HG03460 (cell line): ENCODE data around the gene PHF1.
A peak's percentile ranks its signal among the peaks of the same experiment; 100 is the strongest.

ENCODE experiments used
- ATAC-seq: cut with Tn5 transposase; IDR thresholded peaks from one replicate; pipeline ENCODE4 v1.9.1; 2021; ENCODE audit not compliant: unreplicated experiment

Gene PHF1

DNA sequence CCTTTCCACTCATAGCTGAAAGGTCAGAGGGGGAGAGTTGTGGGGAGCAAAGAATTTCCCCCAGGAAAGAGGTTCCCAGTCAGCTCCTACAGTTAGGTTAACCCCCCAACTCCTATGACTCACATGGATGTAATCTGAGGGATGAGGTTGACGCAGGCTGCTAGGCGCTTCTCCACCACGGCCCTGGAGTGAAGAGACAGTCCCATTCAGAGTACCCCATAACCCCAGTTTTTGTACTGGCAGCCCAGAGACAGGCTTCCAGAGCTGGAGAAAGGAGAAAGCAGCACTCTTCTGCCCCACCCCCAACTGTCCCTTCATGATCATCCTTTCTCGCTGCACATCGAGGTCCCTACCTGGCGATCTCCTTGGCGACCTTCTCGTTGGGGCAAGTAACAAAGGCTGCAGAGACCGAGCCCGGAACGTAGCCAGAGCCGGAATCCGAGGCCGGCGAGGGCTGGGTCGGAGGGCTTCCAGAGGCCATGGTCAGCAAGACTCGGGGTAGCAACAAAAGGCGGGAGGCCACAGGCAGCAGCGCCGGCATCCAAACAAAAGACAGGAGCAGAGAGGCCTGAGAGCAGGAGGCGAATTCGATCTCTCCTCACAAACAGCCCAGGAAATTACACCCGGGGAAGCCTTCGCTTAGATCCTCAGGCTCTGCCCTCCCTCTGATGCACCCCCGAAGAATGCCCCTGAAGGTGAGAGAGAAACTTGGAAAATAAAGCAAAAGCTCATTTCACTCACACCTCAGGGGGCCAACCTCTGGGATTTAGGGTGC lies 6.5 kb downstream of the PHF1 start:
- ATAC-seq, result no peak

- peak; percentile 83 for ATAC-seq
Measured at GRCh38 chr6:33417903-33418689, 7.3 kb downstream of the PHF1 start, which contains the start of gene CUTA. Gene CUTA (minus strand): TSS chr6:33418107. CDS start chr6:33418000, 107 bp downstream.

DNA sequence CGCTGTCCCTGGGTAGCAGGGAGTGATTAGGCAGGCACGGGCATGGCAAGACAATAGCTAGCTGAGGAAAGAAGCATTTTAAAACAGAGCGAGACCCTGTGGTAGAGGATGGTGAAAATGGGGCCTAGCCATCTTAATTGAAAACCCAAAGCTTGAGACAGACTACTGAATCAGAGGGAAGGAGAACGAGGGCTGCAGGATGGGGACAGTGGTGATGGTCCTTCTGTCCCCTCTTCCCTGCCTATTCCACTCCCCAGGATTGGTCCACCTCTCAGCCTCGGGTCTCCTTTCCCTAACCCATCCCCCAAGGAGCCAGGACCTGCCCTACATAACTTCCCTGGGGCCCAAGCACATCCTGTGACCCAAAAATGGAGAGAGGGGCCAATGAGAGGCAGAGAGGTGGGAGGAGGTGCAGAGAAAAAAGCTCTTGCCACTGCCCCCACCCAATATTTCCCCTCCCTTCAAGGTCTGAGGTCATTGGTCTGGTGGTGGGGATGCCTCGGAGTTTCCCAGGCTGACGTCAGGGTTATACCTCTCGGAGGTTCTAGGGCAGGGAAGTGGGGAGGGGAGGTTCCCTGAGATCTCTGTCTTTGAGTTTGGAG lies 8.0 kb downstream of the PHF1 start:
- no peak for ATAC-seq

- no peak for ATAC-seq
Measured at GRCh38 chr6:33419580-33420490, 9.0 kb downstream of the PHF1 start, which contains the start of gene SYNGAP1. Gene SYNGAP1 (plus strand): TSS chr6:33420065. CDS start chr6:33420265, 200 bp downstream.

- no peak for ATAC-seq
Measured at GRCh38 chr6:33420491-33421343, 9.9 kb downstream of the PHF1 start.

DNA sequence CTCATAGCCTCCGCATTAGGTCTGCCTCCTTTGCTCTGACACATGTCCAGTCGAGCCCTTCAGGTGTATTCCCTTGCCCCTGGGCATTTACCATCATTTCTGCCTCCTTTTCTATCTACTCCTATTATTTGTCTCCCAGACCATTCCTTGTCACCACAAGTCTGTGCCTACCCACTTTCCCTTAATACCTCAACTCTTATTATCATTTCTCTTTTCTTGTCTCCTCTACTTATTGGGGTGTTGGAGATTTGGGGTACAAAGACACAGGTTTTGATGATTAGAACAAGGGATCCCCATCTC lies 10.5 kb downstream of the PHF1 start:
- ATAC-seq, result no peak

DNA sequence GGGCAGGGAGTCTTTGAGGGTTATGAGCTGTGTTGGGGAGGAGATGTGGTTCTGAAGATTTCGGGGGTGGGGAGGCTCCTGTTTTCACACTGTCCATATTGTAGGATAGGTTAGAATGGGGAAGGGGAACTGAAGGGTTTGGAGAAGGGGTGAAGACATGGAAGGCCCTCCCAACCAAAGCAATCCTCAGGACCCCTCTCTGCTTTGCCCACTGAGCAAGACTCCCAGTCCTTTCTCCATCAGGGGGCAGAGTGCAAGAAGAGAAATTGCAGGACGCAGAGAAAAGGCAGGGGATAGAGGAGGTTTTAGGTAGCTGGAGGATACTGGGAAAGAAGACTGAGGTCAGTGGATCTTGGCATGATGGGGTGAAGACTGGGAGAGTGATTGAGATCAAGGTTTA lies 13.0 kb downstream of the PHF1 start:
- no peak for ATAC-seq

- no peak for ATAC-seq
Measured at GRCh38 chr6:33424855-33425667, 14.2 kb downstream of the PHF1 start.

- peak; percentile 37 for ATAC-seq
Measured at GRCh38 chr6:33425668-33426577, 15.1 kb downstream of the PHF1 start.

GRCh38 chr6:33426590-33427511 lies 16.0 kb downstream of the PHF1 start:
- ATAC-seq, result no peak

DNA sequence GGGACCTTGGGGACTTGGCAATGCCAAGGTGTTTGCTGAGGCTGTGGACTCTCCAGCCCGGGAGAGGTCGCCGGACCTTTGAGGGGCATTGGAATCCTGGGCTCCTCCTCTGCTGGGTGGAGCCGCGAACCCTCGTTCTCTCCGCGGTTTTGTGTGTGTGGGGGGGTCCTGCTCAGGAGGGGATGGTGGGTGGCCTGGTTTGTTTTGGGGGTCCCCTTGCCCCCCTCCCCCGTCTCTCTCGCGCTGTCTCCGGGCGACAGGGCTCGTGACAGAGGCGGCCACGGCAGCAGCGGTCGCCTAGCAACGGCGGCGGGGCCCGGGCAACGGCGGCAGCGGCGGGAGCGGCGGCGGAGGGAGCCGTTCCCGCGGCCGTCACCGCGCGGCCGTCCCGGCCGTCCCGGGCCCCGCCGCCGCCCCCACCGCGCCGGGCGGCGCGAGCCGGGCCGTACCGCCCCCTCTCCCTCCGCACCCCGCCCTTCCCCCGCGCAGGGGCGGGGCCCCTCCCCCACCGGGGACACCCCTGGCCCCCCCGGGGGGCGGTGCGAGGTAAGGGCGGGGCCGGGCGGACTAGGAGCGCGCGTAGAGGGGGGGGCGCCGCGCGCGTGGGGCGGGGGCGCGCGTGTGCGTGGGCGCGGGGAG lies 16.9 kb downstream of the PHF1 start:
- ATAC-seq, result no peak

GRCh38 chr6:33428224-33428965 lies 17.6 kb downstream of the PHF1 start:
- no peak for ATAC-seq

GRCh38 chr6:33428966-33429749 lies 18.3 kb downstream of the PHF1 start:
- no peak for ATAC-seq

GRCh38 chr6:33429750-33430052 lies 18.9 kb downstream of the PHF1 start:
- ATAC-seq, result no peak

GRCh38 chr6:33430334-33430733 lies 19.5 kb downstream of the PHF1 start:
- no peak for ATAC-seq
